Mesenchymal stem cell (in vitro differentiated cells and primary cell): ENCODE measurements around the gene ULK4.

ENCODE experiments used
- DNase-seq: peaks from one replicate; pipeline ENCODE4 v3.0.0-alpha.2; 2013
- H2AFZ ChIP-seq: one replicate; pipeline ENCODE4 v1.6.1; 2013; ENCODE audit warnings: low read depth, mild to moderate bottlenecking, control low read depth, inconsistent platforms, low read length, moderate library complexity
- H2AK5ac ChIP-seq: 2 replicates; pipeline ENCODE4 v1.6.1; 2013; ENCODE audit warnings: low read length, moderate library complexity, mild to moderate bottlenecking, inconsistent platforms; ENCODE audit not compliant: severe bottlenecking
- H2BK120ac ChIP-seq: one replicate; pipeline ENCODE4 v1.6.1; 2013; ENCODE audit warnings: low read depth, mild to moderate bottlenecking, inconsistent platforms, low read length, moderate library complexity
- H2BK12ac ChIP-seq, 2 experiments: one replicate each; pipeline ENCODE4 v1.6.1; 2013; ENCODE audit warnings: inconsistent platforms in 2 of 2, low read length in 2 of 2, mild to moderate bottlenecking in 2 of 2, moderate library complexity in 2 of 2, control low read depth in 1 of 2
- H2BK15ac ChIP-seq: one replicate; pipeline ENCODE4 v1.6.1; 2013; ENCODE audit warnings: mild to moderate bottlenecking, low read depth, inconsistent platforms; ENCODE audit not compliant: poor library complexity, severe bottlenecking
- H2BK5ac ChIP-seq: 2 replicates; pipeline ENCODE4 v1.6.1; 2013; ENCODE audit warnings: low read depth, mild to moderate bottlenecking, low read length, control low read depth, inconsistent platforms; ENCODE audit not compliant: poor library complexity, severe bottlenecking
- H3K14ac ChIP-seq, 2 experiments: one replicate each; pipeline ENCODE4 v1.6.1; 2013; ENCODE audit warnings: inconsistent platforms in 2 of 2, low read length in 2 of 2, control low read depth in 1 of 2, mild to moderate bottlenecking in 1 of 2, moderate library complexity in 1 of 2
- H3K18ac ChIP-seq, 2 experiments: one replicate each; pipeline ENCODE4 v1.6.1; 2013; ENCODE audit warnings: inconsistent platforms in 2 of 2, low read length in 2 of 2, control low read depth in 1 of 2, low read depth in 1 of 2, mild to moderate bottlenecking in 1 of 2
- H3K23ac ChIP-seq, 2 experiments: one replicate each; pipeline ENCODE4 v1.6.1; 2013; ENCODE audit warnings: inconsistent platforms in 2 of 2, low read length in 2 of 2, mild to moderate bottlenecking in 2 of 2, moderate library complexity in 2 of 2, control low read depth in 1 of 2
- H3K27ac ChIP-seq: 2 replicates; pipeline ENCODE4 v1.5.1; 2013; ENCODE audit warnings: mild to moderate bottlenecking, moderate library complexity, low read length, control low read depth, inconsistent platforms; ENCODE audit not compliant: poor library complexity, severe bottlenecking
- H3K27me3 ChIP-seq, 2 experiments: 2 replicates each; pipeline versions ENCODE4 v1.6.1 to v1.7.0; 2013; ENCODE audit warnings: low read length in 2 of 2, mild to moderate bottlenecking in 2 of 2, moderate library complexity in 2 of 2, control low read depth in 1 of 2, inconsistent platforms in 1 of 2; ENCODE audit not compliant: control insufficient read depth in 1 of 2, insufficient read depth in 1 of 2
- H3K36me3 ChIP-seq, 2 experiments: 2 replicates each; pipeline versions ENCODE4 v1.6.1 to v1.7.0; 2013; ENCODE audit warnings: low read length in 2 of 2, control low read depth in 1 of 2, inconsistent platforms in 1 of 2, low read depth in 1 of 2, mild to moderate bottlenecking in 1 of 2; ENCODE audit not compliant: insufficient read depth in 2 of 2, control insufficient read depth in 1 of 2
- H3K4ac ChIP-seq, 2 experiments: one replicate each; pipeline ENCODE4 v1.6.1; 2013; ENCODE audit warnings: inconsistent platforms in 2 of 2, low read length in 2 of 2, mild to moderate bottlenecking in 2 of 2, moderate library complexity in 2 of 2, control low read depth in 1 of 2, low read depth in 1 of 2
- H3K4me1 ChIP-seq: 2 replicates; pipeline ENCODE4 v1.6.1; 2013; ENCODE audit warnings: low read depth, low read length, control low read depth; ENCODE audit not compliant: control insufficient read depth, insufficient read depth
- H3K4me2 ChIP-seq: 2 replicates; pipeline ENCODE4 v1.6.1; 2013; ENCODE audit warnings: low read length, mild to moderate bottlenecking, inconsistent platforms; ENCODE audit not compliant: poor library complexity, severe bottlenecking
- H3K4me3 ChIP-seq, 2 experiments: 2 replicates each; pipeline versions ENCODE4 v1.5.1 to v1.7.0; 2013; ENCODE audit warnings: low read length in 2 of 2, mild to moderate bottlenecking in 2 of 2, control low read depth in 1 of 2, low read depth in 1 of 2; ENCODE audit not compliant: insufficient read depth in 1 of 2
- H3K79me1 ChIP-seq: replicated peaks from 2 replicates; pipeline ENCODE4 v1.6.1; 2013; ENCODE audit warnings: mild to moderate bottlenecking, control low read depth, low read length, inconsistent platforms; ENCODE audit not compliant: poor library complexity, severe bottlenecking
- H3K9ac ChIP-seq: 2 replicates; pipeline ENCODE4 v1.7.0; 2013; ENCODE audit warnings: mild to moderate bottlenecking, low read length, moderate library complexity
- H3K9me3 ChIP-seq: 2 replicates; pipeline ENCODE4 v1.7.0; 2013; ENCODE audit warnings: mild to moderate bottlenecking, low read length; ENCODE audit not compliant: control insufficient read depth
- H4K8ac ChIP-seq: one replicate; pipeline ENCODE4 v1.6.1; 2013; ENCODE audit warnings: inconsistent platforms, mild to moderate bottlenecking, low read length, moderate library complexity
- H4K91ac ChIP-seq: one replicate; pipeline ENCODE4 v1.6.1; 2013; ENCODE audit warnings: mild to moderate bottlenecking, low read length, inconsistent platforms
- WGBS: methylation state at CpG from one replicate; pipeline ENCODE4 v1.1.7; 2013; ENCODE audit warnings: mixed read lengths; 5-methylcytosine and 5-hydroxymethylcytosine counted together

ULK4 gene

GRCh38 chr3:41963823-41964222 is 1.9 kb upstream of the ULK4 start:
- no peak overlapping the region for H2BK120ac ChIP-seq
- H3K9ac ChIP-seq: no peak overlapping the region
- H3K36me3 ChIP-seq: no peaks in the 10 kb centered on the region
- 92% methylated on average over 10 of the region's 10 CpGs for WGBS
- no peak overlapping the region for H3K4me2 ChIP-seq
- DNase-seq: no peak
- no peak overlapping the region for H2BK5ac ChIP-seq
- peak overlapping the region; percentile 13 for H4K8ac ChIP-seq
- H3K4me3 ChIP-seq: no peak overlapping the region
- no peak overlapping the region for H3K27ac ChIP-seq
- peaks cover 10% of the 10 kb centered on the region for H3K79me1 ChIP-seq
- H2BK12ac ChIP-seq: no peak overlapping the region
- no peak overlapping the region for H2AFZ ChIP-seq
- H4K91ac ChIP-seq: peak overlapping the region; percentile 46
- H3K23ac ChIP-seq: no peak overlapping the region
- H3K4ac ChIP-seq: no peak overlapping the region
- no peaks in the 10 kb centered on the region for H3K9me3 ChIP-seq
- H3K18ac ChIP-seq: no peak overlapping the region
- no peak overlapping the region for H2AK5ac ChIP-seq
- no peaks in the 10 kb centered on the region for H3K27me3 ChIP-seq
- peaks cover 3% of the 10 kb centered on the region for H3K4me1 ChIP-seq
- H3K14ac ChIP-seq: no peak overlapping the region
- H2BK15ac ChIP-seq: no peak overlapping the region

GRCh38 chr3:41960826-41961750 is 815 bp downstream of the ULK4 start:
- peaks cover 19% of the 10 kb centered on the region for H3K79me1 ChIP-seq
- no peak overlapping the region for H2BK15ac ChIP-seq
- H4K8ac ChIP-seq: peak overlapping the region; percentile 1
- 3% methylated on average over 44 of the region's 45 CpGs for WGBS
- peak overlapping the region; percentile 99 for H3K9ac ChIP-seq
- H2BK12ac ChIP-seq: no peak overlapping the region
- no peaks in the 10 kb centered on the region for H3K27me3 ChIP-seq
- H3K4ac ChIP-seq: no peak overlapping the region
- no peak overlapping the region for H2AK5ac ChIP-seq
- H3K9me3 ChIP-seq: no peaks in the 10 kb centered on the region
- no peak overlapping the region for H3K18ac ChIP-seq
- peak overlapping the region; percentile 85 to 98 for H3K4me3 ChIP-seq
- no peaks in the 10 kb centered on the region for H3K36me3 ChIP-seq
- DNase-seq: peak; percentile 83
- H3K4me2 ChIP-seq: peak overlapping the region; percentile 72
- no peak overlapping the region for H2BK120ac ChIP-seq
- peaks cover 3% of the 10 kb centered on the region for H3K4me1 ChIP-seq
- no peak overlapping the region for H2BK5ac ChIP-seq
- peak overlapping the region in 1 of 2 experiments; percentile 21 for H3K14ac ChIP-seq
- H3K27ac ChIP-seq: peak overlapping the region; percentile 59
- H3K23ac ChIP-seq: peak overlapping the region in 1 of 2 experiments; percentile 27
- H2AFZ ChIP-seq: peak overlapping the region; percentile 85
- no peak overlapping the region for H4K91ac ChIP-seq

- Histone ChIP-seq H4K91ac (no peak overlapping the region), H3K18ac (no peak overlapping the region), H3K36me3 (peaks cover 0 to 9% of the 10 kb centered on the region in 2 experiments), H4K8ac (no peak overlapping the region), H2AFZ (no peak overlapping the region), H3K4me3 (no peak overlapping the region), H2BK120ac (no peak overlapping the region), H3K27me3 (no peaks in the 10 kb centered on the region), H3K9me3 (no peaks in the 10 kb centered on the region), H3K23ac (no peak overlapping the region), H3K4me1 (peaks cover 3% of the 10 kb centered on the region), H3K79me1 (peaks cover 29% of the 10 kb centered on the region), H2BK15ac (no peak overlapping the region), H2BK12ac (no peak overlapping the region), H3K4ac (no peak overlapping the region), H2BK5ac (no peak overlapping the region), H2AK5ac (no peak overlapping the region), H3K9ac (no peak overlapping the region), H3K4me2 (no peak overlapping the region), H3K27ac (no peak overlapping the region), H3K14ac (no peak overlapping the region)
- no peak for DNase-seq
Observed at GRCh38 chr3:41956574-41956973, 5.3 kb downstream of the ULK4 start.

DNA sequence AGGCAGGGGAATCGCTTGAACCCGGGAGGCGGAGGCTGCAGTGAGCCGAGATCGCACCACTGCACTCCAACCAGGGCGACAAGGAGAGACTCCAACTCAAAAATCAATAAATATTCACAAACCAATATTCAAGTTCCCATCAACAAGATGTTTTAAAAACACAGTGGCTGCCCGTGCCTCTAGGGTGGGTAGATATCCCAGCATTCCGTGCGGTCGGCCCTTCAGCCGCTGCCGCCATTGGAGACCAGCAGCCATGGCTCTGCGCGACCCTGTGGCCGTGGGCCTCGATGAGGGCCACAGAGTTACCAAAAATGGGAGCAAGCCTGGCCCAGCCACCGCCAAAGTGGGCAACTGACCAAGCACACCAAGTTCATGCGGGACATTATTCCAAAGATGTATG is 6.7 kb downstream of the ULK4 start:
- Histone ChIP-seq H3K4me1 (peaks cover under 1% of the 10 kb centered on the region), H2BK15ac (no peak overlapping the region), H2BK120ac (no peak overlapping the region), H3K9ac (no peak overlapping the region), H3K14ac (no peak overlapping the region), H3K4ac (no peak overlapping the region), H3K9me3 (no peaks in the 10 kb centered on the region), H2AFZ (no peak overlapping the region), H2BK5ac (no peak overlapping the region), H3K18ac (no peak overlapping the region), H3K23ac (no peak overlapping the region), H4K91ac (no peak overlapping the region), H2AK5ac (no peak overlapping the region), H2BK12ac (no peak overlapping the region), H3K79me1 (peaks cover 25% of the 10 kb centered on the region), H4K8ac (no peak overlapping the region), H3K4me3 (no peak overlapping the region), H3K27ac (no peak overlapping the region), H3K36me3 (peaks cover 0 to 9% of the 10 kb centered on the region in 2 experiments), H3K27me3 (no peaks in the 10 kb centered on the region), H3K4me2 (no peak overlapping the region)
- WGBS: 92% methylated on average over 18 of the region's 18 CpGs
- DNase-seq: no peak
